TTC549 (cell line): ENCODE data around the gene ZMPSTE24.
"Not testable (repeated sequence)": the region's sequence is repeated elsewhere in the genome, so short reads cannot be mapped to it uniquely, and the experiment has no call there.

Experiments
- FAIRE-seq: peaks from 2 replicates; lab custom pipeline; 2012; peaks lifted over from hg19 to GRCh38; lab: Jason Lieb, UNC

ZMPSTE24 gene

DNA sequence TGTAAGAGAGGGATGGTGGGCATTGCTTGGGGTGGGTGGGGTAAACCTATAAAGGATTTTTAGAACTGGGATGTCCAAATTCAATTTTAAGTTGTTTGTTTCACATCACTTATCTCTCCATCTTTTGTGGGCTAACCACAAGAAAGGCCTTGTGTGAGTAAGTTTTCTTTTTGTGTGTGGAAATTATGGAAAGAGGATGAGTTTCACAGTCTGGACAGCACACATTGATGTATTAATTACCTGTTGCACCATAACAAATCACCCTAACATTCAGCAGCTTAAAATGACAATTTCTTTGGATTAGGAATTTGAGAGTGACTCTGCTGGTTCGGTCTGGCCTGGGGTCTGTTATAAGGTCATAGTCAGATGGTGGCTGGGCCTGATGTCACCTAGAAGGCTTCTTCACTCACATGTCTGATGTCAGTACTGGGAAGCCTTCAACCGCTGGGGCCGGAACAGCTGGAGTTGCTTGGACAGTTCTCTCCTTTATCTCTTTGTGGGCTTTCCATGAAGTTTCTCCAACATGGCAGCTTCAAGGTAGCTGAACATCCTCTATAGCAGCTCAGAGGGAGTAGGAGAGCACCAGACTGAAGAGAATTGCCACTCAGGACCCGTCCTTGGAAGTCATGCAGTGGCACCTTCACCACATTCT lies 61.1 kb downstream of the ZMPSTE24 start:
- FAIRE-seq: no peak

DNA sequence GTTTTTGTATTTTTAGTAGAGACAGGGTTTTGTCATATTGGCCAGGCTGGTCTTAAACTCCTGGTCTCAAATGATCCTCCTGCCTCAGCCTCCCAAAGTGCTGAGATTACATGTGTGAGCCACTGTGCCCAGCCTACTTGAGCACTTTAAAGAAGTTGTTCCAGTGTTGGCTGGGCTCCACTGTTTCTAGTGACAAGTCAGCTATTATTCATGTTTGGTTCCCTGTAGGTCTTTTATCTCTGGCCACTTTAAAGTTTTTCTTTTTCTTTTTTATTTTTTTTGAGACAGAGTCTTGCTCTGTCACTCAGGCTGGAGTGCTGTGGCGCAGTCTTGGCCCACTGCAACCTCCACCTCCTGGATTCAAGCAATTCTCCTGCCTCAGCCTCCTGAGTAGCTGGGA lies 73.4 kb downstream of the ZMPSTE24 start:
- not testable (repeated sequence) for FAIRE-seq

DNA sequence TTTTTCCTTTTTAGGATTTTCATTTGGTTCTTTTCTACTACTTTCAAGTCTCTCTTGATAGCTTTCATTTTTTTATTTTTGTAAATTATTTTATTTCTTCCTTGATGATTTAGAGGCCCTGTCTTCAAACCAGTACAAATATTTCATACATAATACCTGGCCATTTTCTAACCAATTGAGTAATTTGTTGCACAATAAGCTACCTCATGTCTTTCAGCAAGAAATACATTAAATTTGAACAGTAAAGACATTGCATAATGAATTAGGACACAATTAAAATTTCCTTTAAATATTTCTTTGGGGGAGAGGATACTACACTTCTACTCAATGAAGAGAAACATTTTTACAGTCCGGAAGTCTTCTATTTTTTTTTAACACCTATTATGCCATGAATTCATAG lies 74.7 kb downstream of the ZMPSTE24 start:
- peak; percentile 20 for FAIRE-seq

DNA sequence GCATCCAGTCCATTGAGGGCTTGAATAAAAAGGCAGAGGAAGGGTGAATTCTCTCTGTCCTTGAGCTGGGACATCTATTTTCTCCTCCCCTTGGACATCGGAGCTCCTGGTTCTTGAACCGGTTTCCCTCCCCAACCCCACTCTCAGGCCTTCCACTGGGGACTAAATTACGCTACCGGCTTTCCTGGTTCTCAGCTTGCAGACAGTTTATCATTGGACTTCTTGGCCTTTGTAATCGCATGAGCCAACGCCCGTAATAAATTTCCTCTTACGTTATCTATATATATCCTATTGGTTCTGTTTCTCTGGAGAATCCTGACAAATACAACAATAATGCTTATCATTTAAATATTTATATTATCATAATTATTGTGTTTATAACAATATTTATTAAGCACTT lies 79.4 kb downstream of the ZMPSTE24 start:
- FAIRE-seq: no peak

DNA sequence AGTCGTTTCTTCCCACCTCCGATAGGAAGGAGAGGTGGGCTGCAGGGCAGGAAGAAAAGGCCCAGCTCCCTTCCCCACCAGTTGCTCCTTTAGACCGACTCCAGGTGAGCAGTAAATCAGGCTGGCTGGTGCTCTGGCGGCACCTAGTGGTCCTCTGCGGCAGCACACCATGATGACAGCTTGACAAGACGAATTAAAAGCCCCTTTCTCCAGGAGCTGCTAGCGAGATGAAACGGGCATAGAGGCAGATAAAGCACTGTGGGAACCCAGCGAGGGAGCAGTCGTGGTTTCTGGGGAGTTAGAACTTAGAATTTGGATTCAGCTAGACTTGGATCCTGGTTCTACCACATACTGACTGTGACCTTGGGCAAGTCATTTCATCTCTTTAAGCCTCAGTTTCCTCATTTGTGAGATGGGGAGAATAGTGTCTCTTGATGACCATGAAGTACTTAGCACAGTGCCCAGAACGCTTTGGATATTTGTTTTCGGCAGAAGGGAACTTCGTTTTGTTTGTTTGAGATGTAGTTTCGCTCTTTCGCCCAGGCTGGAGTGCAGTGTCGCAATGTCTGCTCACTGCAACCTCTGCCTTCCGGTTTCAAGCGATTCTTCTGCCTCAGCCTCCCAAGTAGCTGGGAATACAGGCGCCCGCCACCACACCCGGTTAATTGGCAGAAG lies 80.8 kb downstream of the ZMPSTE24 start:
- no peak for FAIRE-seq

DNA sequence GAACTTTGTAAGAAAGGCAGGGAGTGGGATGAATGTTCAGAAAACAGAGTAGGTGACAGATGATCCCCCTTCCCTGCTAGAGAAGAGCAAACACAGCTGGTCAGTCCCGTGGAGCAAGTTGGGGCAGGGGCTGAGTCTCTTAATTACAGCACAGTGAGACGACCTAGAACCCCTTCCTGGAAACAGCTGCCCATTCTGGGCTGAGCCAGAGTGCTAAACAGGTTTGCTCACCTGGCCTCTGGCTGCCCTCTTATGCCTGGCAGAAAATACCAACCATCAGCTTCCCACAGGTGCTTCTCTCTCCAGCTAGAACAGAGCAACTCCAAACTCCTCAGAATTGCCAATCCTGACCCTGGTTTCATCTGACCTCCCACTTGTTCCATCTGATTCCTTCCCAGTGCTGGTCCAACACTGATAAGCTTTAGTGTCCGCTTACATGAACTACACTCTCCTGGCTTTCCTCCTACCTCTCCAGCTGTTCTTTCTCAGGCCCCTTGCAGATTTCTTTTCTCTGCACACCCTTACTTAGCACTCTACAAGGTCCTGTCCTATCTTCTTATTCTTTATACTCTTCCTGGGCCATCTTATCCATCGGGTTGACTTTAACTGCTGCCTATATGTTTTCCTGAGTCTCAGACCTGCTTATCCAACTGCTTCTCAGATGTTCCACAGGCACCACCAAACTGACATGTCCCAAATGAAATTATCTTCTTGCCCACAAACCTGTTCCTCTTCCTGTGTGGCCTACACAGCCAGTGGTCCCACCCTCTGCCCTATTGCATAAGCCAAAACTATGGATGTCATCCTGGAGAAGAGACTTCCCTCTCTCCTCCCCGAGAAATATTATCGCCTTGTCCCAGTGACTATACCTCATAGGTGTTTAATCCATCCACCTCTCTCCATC lies 81.6 kb downstream of the ZMPSTE24 start:
- FAIRE-seq: no peak

DNA sequence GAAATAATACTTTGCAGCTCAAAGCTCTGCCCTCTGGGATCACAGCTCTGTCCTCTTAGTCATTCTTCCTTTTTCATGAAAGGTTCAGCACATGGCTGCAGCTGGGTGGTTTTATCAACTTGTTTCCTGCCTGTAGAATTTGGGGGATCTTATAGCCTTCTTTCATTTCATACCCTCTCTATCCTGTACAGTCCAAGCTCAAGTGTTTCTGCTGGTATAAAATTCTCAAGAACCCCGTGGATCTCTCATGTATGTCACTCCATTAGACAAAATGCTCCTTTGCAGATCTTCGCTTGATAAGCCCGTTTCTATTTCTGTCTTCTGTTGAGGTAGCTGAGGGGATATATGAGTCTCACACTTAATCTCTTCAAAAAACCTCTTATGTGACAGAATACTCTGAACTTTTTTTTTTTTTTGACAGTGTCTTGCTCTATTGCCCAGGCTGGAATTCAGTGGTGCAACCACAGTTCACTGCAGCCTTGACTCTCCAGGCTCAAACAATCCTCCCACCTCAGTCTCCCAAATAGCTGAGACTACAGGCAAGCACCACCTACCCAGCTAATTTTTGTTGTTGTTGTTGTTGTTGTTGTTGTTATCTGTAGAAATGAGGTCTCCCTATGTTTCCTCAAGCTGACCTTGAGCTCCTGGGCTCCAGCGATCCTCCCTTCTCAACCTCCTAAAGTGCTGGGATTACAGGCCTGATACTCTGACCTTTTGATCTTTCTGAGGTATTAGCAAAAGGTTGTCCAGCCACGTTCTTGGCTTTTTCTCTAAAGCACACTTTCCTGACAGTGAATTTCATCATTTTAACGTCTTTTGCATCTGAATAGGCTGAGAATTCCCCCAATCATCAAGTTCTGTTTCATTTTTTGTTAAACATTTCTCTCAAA lies 83.7 kb downstream of the ZMPSTE24 start:
- FAIRE-seq: no peak

DNA sequence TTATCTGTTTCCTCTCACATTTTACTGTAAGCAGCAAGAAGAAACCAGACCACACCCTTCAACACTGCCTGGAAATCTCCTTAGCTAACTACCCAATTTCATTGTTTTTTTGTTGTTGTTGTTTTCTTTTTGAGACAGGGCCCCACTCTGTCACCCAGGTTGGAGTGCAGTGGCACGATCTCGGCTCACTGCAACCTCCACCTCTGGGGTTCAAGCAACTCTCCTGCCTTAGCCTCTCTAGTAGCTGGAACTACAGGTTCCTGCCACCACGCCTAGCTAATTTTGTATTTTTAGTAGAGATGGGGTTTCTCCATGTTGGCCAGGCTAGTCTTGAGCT lies 84.3 kb downstream of the ZMPSTE24 start:
- not testable (repeated sequence) for FAIRE-seq
